ENCODE measurements around the gene MRAP.

The MRAP gene

GRCh38 chr21:32350211-32350980 is 51.7 kb downstream of the MRAP start:
- Histone ChIP-seq H3K27me3 (ENCODE audit: insufficient read depth, poor library complexity, severe bottlenecking) (no peaks in the 10 kb centered on the region), H3K27ac (replicated peaks) (no peak overlapping the region), H3K4me3 (replicated peaks; ENCODE audit: insufficient read depth, low read length) (no peak overlapping the region)
- DNase-seq (ENCODE audit: low read depth in 1 of 2, low spot score in 1 of 2): no peak
- no peak for TF ChIP-seq SPI1 (IDR thresholded peaks at IDR 0.05; ENCODE audit: borderline replicate concordance, low read depth)
- TF ChIP-seq GABPA (IDR thresholded peaks at IDR 0.05; ENCODE audit: low read depth): no peak
- TF ChIP-seq, protein P1, sequence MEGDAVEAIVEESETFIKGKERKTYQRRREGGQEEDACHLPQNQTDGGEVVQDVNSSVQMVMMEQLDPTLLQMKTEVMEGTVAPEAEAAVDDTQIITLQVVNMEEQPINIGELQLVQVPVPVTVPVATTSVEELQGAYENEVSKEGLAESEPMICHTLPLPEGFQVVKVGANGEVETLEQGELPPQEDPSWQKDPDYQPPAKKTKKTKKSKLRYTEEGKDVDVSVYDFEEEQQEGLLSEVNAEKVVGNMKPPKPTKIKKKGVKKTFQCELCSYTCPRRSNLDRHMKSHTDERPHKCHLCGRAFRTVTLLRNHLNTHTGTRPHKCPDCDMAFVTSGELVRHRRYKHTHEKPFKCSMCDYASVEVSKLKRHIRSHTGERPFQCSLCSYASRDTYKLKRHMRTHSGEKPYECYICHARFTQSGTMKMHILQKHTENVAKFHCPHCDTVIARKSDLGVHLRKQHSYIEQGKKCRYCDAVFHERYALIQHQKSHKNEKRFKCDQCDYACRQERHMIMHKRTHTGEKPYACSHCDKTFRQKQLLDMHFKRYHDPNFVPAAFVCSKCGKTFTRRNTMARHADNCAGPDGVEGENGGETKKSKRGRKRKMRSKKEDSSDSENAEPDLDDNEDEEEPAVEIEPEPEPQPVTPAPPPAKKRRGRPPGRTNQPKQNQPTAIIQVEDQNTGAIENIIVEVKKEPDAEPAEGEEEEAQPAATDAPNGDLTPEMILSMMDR (IDR thresholded peaks at IDR 0.05; ENCODE audit: insufficient read depth, low read length): no peak
- TF ChIP-seq POLR2AphosphoS5 (IDR thresholded peaks at IDR 0.05; ENCODE audit: low read depth): no peak
- TF ChIP-seq, protein P2, sequence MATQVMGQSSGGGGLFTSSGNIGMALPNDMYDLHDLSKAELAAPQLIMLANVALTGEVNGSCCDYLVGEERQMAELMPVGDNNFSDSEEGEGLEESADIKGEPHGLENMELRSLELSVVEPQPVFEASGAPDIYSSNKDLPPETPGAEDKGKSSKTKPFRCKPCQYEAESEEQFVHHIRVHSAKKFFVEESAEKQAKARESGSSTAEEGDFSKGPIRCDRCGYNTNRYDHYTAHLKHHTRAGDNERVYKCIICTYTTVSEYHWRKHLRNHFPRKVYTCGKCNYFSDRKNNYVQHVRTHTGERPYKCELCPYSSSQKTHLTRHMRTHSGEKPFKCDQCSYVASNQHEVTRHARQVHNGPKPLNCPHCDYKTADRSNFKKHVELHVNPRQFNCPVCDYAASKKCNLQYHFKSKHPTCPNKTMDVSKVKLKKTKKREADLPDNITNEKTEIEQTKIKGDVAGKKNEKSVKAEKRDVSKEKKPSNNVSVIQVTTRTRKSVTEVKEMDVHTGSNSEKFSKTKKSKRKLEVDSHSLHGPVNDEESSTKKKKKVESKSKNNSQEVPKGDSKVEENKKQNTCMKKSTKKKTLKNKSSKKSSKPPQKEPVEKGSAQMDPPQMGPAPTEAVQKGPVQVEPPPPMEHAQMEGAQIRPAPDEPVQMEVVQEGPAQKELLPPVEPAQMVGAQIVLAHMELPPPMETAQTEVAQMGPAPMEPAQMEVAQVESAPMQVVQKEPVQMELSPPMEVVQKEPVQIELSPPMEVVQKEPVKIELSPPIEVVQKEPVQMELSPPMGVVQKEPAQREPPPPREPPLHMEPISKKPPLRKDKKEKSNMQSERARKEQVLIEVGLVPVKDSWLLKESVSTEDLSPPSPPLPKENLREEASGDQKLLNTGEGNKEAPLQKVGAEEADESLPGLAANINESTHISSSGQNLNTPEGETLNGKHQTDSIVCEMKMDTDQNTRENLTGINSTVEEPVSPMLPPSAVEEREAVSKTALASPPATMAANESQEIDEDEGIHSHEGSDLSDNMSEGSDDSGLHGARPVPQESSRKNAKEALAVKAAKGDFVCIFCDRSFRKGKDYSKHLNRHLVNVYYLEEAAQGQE (IDR thresholded peaks at IDR 0.05; ENCODE audit: insufficient replicate concordance, low read depth): no peak

DNA sequence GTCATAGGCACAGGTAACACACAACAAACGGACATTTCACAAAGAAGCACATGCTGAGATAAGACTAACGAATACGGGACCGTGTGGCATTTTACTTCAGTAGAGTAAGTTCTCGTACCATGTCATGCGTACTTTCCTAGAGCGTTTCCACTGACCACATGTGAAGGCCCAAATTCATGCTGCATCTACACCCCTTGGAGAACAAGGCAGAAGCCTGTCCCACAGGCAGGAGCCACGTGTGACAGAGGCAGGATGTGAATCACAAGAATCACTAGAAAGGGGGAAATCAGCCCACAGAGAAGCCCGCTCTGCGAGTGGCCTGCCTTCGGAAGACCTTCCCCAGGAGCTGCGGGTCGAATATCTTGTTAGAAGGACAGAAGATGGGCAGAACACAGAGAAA is 52.3 kb downstream of the MRAP start:
- Histone ChIP-seq H3K27me3 (ENCODE audit: insufficient read depth, poor library complexity, severe bottlenecking) (no peaks in the 10 kb centered on the region), H3K4me3 (replicated peaks; ENCODE audit: insufficient read depth, low read length) (no peak overlapping the region), H3K27ac (replicated peaks) (no peak overlapping the region)
- DNase-seq (ENCODE audit: low read depth in 1 of 2, low spot score in 1 of 2): no peak
- TF ChIP-seq, protein P2 (IDR thresholded peaks at IDR 0.05; ENCODE audit: insufficient replicate concordance, low read depth): no peak
- no peak for TF ChIP-seq SPI1 (IDR thresholded peaks at IDR 0.05; ENCODE audit: borderline replicate concordance, low read depth)
- TF ChIP-seq, protein P1 (IDR thresholded peaks at IDR 0.05; ENCODE audit: insufficient read depth, low read length): no peak
- no peak for TF ChIP-seq POLR2AphosphoS5 (IDR thresholded peaks at IDR 0.05; ENCODE audit: low read depth)
- no peak for TF ChIP-seq GABPA (IDR thresholded peaks at IDR 0.05; ENCODE audit: low read depth)

DNA sequence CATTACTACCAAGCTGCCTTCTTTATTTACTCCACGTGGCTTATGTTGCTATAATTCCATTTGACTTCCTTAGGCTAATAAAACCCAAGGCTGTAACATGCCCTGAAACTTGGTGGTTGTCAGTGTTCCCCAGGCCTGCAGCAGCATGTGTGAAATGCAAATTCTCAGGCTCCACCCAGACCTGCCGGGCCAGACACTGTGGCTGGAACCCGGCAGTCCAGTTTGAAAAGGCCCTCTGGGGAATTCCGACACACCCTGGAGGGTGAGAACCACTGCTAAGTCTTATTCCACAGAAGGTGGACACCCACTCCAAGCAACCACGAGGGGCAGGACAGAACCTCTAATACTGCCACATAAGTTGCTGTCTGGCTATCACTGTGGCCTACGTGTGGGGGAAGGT is 52.8 kb downstream of the MRAP start:
- H3K27me3 ChIP-seq (ENCODE audit: insufficient read depth, poor library complexity, severe bottlenecking): no peaks in the 10 kb centered on the region

GRCh38 chr21:32352526-32352925 is 53.9 kb downstream of the MRAP start:
- no peak for DNase-seq (ENCODE audit: low read depth in 1 of 2, low spot score in 1 of 2)
- no peak for TF ChIP-seq GABPA (IDR thresholded peaks at IDR 0.05; ENCODE audit: low read depth)
- TF ChIP-seq, protein P1 (IDR thresholded peaks at IDR 0.05; ENCODE audit: insufficient read depth, low read length): no peak
- TF ChIP-seq POLR2AphosphoS5 (IDR thresholded peaks at IDR 0.05; ENCODE audit: low read depth): no peak
- TF ChIP-seq SPI1 (IDR thresholded peaks at IDR 0.05; ENCODE audit: borderline replicate concordance, low read depth): no peak
- TF ChIP-seq, protein P2 (IDR thresholded peaks at IDR 0.05; ENCODE audit: insufficient replicate concordance, low read depth): no peak
- H3K4me3 ChIP-seq (replicated peaks; ENCODE audit: insufficient read depth, low read length): no peak overlapping the region
- no peak overlapping the region for H3K27ac ChIP-seq (replicated peaks)
- H3K27me3 ChIP-seq (ENCODE audit: insufficient read depth, poor library complexity, severe bottlenecking): no peaks in the 10 kb centered on the region

More for the DNA sequence above, 52.8 kb downstream of the MRAP start:
- H3K27ac ChIP-seq (replicated peaks): no peak overlapping the region
- no peak for DNase-seq (ENCODE audit: low read depth in 1 of 2, low spot score in 1 of 2)
- no peak overlapping the region for H3K4me3 ChIP-seq (replicated peaks; ENCODE audit: insufficient read depth, low read length)
- TF ChIP-seq GABPA (IDR thresholded peaks at IDR 0.05; ENCODE audit: low read depth): no peak

Measured in HL-60 (cell line).